HG03378 (cell line): ENCODE measurements around the gene NKIRAS1.
"Not testable (repeated sequence)": the region's sequence is repeated elsewhere in the genome, so short reads cannot be mapped to it uniquely, and the experiment has no call there.

Source experiments
- ATAC-seq: cut with Tn5 transposase; IDR thresholded peaks from one replicate; pipeline ENCODE4 v1.9.1; 2021; ENCODE audit warnings: mild to moderate bottlenecking, moderate library complexity; ENCODE audit not compliant: unreplicated experiment

The NKIRAS1 gene

GRCh38 chr3:23911397-23911796 is 5.4 kb downstream of the NKIRAS1 start:
- no peak for ATAC-seq

GRCh38 chr3:23909341-23909740 is 7.4 kb downstream of the NKIRAS1 start:
- ATAC-seq: no peak

- no peak for ATAC-seq
Observed at GRCh38 chr3:23904545-23904944, 12.2 kb downstream of the NKIRAS1 start.

GRCh38 chr3:23900744-23901143 is 16.0 kb downstream of the NKIRAS1 start:
- ATAC-seq: no peak

- ATAC-seq: no peak
Observed at GRCh38 chr3:23895181-23895580, 21.6 kb downstream of the NKIRAS1 start.

- no peak for ATAC-seq
Observed at GRCh38 chr3:23894254-23895061, 22.3 kb downstream of the NKIRAS1 start.

GRCh38 chr3:23889950-23890349 is 26.8 kb downstream of the NKIRAS1 start:
- ATAC-seq: no peak

- no peak for ATAC-seq
Observed at GRCh38 chr3:23889386-23889785, 27.4 kb downstream of the NKIRAS1 start.

- peak; percentile 44 for ATAC-seq
Observed at GRCh38 chr3:23888617-23889228, 28.1 kb downstream of the NKIRAS1 start.

GRCh38 chr3:23886311-23886710 is 30.5 kb downstream of the NKIRAS1 start:
- ATAC-seq: no peak

GRCh38 chr3:23885210-23885609 is 31.6 kb downstream of the NKIRAS1 start:
- ATAC-seq: no peak

GRCh38 chr3:23884481-23884880 is 32.3 kb downstream of the NKIRAS1 start:
- ATAC-seq: no peak

- ATAC-seq: no peak
Observed at GRCh38 chr3:23882487-23882918, 34.3 kb downstream of the NKIRAS1 start.

- ATAC-seq: not testable (repeated sequence)
Observed at GRCh38 chr3:23881993-23882392, 34.8 kb downstream of the NKIRAS1 start.

- no peak for ATAC-seq
Observed at GRCh38 chr3:23880703-23881339, 36.0 kb downstream of the NKIRAS1 start.

GRCh38 chr3:23879485-23879884 is 37.3 kb downstream of the NKIRAS1 start:
- ATAC-seq: no peak

- no peak for ATAC-seq
Observed at GRCh38 chr3:23877329-23877980, 39.3 kb downstream of the NKIRAS1 start.

GRCh38 chr3:23876923-23877322 is 39.9 kb downstream of the NKIRAS1 start:
- ATAC-seq: no peak

GRCh38 chr3:23875113-23875725 is 41.6 kb downstream of the NKIRAS1 start:
- no peak for ATAC-seq

GRCh38 chr3:23874359-23875112 is 42.3 kb downstream of the NKIRAS1 start:
- no peak for ATAC-seq
